GM19099 (cell line): ENCODE results near the gene HMX1.

Experiments used
- POLR2A ChIP-seq: IDR thresholded peaks from 3 replicates; pipeline ENCODE4 v1.6.1; 2011; ENCODE audit warnings: low read depth; ENCODE audit not compliant: insufficient read length; ENCODE audit errors: extremely low read depth

Gene HMX1

DNA sequence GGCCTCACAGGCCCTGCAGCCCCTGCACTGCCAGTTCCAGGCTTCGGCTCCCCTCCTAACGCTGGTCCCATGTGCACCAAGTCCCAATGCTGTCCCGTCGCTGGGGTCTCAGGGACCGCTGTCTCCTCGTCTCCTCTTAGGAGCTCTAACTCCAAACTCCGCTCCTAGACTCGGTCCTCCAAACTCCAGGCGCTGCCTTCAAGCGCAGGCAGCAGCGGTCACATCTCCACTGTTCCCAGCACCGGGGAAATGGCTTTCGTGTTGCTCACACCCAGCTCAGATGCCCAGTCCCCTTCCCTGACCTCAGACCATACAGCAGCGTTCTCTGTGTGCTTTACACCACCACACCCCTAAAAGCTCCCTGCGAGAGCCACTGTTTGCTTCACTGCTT is 19.6 kb upstream of the HMX1 start:
- no peak for TF ChIP-seq POLR2A

- TF ChIP-seq POLR2A: no peak
Observed at GRCh38 chr4:8888856-8889255, 17.2 kb upstream of the HMX1 start.

DNA sequence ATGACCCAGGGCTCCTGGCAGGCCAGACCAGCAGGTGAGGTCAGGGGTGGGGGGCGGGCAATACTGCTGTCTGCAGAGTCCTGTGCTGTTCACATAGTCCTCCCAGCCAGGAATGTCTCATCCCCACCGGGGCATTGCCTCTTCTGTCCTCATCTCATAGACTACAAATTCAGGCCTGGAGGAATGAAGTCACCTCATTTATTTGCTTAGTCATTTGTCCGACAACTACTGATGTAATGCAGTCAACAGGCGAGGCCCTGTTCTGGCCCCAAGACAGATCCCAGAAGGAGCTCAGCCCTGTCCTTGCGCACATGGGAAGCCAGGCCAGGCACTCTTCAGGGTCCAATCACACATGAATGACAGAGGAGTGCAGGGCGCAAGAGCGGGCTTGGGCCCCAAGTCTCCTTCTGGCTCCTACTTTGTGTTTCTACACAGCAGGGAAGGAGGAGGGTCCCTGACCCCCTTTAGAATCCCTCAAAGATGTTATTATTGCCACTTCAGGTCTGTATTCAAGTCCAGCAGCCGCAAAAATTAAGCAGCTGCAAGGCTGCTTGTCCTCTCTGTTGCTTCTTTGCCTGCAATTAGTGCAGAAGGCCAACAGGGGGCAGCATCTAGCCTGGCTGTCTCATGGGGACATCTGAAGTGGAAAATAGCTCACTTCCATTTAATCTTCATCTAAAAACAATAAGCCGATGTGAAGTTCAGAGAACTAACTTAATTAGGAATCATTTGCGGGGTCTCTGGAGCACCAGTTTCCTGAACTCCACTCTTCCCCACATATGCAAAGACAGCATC is 15.2 kb upstream of the HMX1 start:
- no peak for TF ChIP-seq POLR2A

- TF ChIP-seq POLR2A: no peak
Observed at GRCh38 chr4:8882239-8882638, 10.6 kb upstream of the HMX1 start.

GRCh38 chr4:8880851-8881250 is 9.2 kb upstream of the HMX1 start:
- TF ChIP-seq POLR2A: no peak

DNA sequence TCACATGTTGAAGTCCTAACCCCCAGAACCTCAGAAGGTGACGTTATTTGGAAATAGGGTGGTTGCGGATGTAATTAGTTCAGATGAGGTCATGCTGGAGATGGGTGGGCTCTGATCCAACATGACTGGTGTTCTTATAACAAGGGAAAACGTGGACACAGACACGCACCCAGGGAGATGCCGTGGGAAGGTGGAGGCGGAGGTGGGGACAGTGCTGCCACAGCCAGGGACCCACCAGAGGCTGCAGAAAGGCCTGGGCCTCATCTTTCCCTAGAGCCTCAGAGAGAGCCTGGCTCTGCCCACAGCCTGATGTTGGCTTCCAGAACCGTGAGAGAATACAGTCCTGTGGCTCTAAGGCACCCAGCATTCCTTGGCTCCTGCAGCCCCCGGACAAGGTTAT is 7.9 kb upstream of the HMX1 start:
- TF ChIP-seq POLR2A: no peak

DNA sequence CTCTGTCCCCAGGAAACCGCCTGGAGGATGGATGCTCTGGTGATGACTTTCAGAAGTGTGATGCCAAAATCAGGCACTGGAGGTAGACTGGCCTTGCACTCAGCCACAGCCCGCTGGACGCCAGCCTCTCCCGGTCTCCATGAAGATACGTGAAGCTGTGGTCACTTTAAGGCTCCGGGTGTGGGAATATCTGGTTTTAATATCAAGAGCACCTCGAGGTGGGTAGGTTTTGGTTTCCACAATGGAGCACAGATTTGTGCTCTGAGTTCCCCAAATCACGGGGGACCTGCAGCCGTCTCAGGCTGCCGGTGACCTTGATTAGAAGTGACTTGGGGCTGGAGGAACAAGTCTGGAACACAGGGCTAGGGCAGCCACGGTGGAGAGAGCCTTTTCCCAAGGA is 6.8 kb upstream of the HMX1 start:
- TF ChIP-seq POLR2A: no peak

- TF ChIP-seq POLR2A: no peak
Observed at GRCh38 chr4:8877780-8878040, 6.1 kb upstream of the HMX1 start.

DNA sequence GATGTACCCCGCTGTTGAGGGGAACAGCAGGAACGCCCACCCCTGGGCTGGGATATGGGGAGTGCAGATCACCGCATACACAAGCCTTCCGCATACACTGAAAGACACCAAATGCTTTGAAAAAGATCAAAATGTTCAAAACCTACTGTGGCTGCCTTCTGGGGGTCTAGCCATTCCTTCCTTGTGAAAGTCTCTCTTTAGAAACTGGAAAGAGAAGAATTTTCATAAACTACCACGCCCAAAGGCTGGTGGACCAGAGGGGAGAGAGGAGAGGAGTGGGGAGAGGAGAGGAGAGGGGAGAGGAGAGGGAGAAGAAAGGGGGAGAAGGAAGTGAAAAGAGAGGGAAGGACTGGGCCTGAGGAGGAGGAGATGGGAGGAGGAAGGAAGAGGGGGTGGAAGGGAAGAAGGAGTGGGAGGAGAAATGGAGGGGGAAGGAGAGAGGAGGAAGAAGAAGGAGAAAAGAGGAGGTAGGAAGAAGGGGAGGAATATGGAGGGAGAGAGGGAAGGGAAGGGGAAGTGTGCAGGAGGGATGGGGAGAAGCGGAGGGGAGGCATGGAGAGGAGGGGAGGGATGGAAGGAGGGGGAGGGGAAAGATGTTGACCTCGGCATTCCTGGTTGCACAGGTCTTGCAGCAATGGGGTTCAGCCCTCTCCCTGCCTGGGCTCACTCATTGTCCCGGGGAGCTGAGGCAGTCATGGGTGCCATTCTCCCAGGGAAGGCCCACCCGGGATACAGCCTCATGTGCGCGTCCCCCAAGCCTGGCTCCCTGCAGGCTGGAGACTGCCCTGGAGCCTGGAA is 5.5 kb upstream of the HMX1 start:
- no peak for TF ChIP-seq POLR2A

GRCh38 chr4:8874896-8875680 is 3.4 kb upstream of the HMX1 start:
- TF ChIP-seq POLR2A: no peak

- TF ChIP-seq POLR2A: no peak
Observed at GRCh38 chr4:8874003-8874895, 2.6 kb upstream of the HMX1 start.

DNA sequence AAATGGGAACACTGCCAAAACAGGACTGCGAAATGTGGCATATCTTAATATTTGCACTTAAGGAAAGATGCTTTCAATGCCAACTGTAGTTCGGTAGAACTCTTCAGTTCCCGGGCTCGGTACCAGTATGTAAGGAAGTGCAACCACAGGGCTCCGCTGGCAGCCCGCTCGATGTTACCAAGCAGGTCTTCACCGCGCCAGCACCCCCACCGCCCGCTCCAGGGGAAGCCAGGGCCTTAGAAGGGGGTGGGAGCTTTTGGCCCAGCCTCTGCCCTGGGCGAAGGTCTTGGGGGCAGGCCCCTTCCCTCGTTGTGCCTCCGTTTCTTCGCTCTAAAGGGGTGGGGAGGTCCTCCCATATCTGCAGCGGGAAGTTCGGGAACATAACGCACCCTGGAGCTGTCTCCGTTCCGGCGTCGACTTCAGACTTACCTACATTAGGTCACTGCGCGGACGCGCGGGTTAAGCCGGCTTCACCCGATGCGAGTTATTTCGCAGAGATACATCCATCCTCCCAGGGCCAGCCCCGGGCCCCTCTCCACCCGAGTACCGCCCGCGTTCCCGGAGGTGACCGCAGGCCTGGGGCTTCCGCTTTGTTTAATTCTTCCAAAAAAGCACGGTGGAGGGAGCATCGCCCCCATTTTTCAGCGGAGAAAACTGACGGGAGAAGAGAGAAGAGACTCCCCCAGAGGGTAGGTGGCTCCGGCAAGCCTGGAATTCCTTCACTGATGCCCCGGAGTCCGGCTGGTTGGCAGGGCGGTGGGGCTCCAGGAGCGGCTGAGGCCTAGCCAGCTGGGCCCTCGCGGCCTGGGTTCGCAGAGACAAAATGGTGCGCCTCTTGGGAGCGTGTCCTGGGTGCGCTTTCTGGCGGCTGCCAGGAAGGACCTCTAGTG is 1.0 kb upstream of the HMX1 start:
- TF ChIP-seq POLR2A: no peak

GRCh38 chr4:8870647-8871416 is 807 bp downstream of the HMX1 start:
- TF ChIP-seq POLR2A: no peak
